Panc1 (cell line): Measurements from ENCODE around the gene PPP1R14B. TPM values are rescaled to one million over a fixed set of nuclear protein-coding genes. Genes with fewer than 3 reads are reported as not detected.

ENCODE experiments used
- ATAC-seq: fragments of 200-7000 bp; cut with Tn5 transposase; 2 replicates; pipeline ENCODE4 v1.9.1; 2020; ENCODE audit warnings: mild to moderate bottlenecking, moderate library complexity
- BruUV-seq: library from RNA; stranded (reverse); fragments of 400-500 nt; replicated peaks from 2 replicates; lab custom pipeline; 2021; lab: Mats Ljungman, UMichigan
- CTCF ChIA-PET: fragments of 300-600 bp; sonication (Branson Sonifier 250); formaldehyde crosslinking; loops from one replicate; lab custom pipeline; 2022; ENCODE audit warnings: antibody characterized with exemption; lab: Charles Lee
- POLR2A ChIA-PET: fragments of 300-600 bp; sonication (Branson Sonifier 250); formaldehyde crosslinking; loops from one replicate; lab custom pipeline; 2022; ENCODE audit warnings: antibody characterized with exemption; lab: Charles Lee
- DNase-seq: peaks from one replicate; pipeline ENCODE4 v3.0.0-alpha.2; 2010; ENCODE audit warnings: low read depth, low spot score
- H3K27ac ChIP-seq: 2 replicates; pipeline ENCODE4 v1.5.1; 2011; ENCODE audit warnings: mild to moderate bottlenecking, low read length, inconsistent platforms
- H3K27me3 ChIP-seq: fragments of 200-500 bp; sonication (Bioruptor generic); 2 replicates; pipeline ENCODE4 v1.6.0; 2014; ENCODE audit warnings: low read length, inconsistent platforms; ENCODE audit not compliant: control insufficient read depth, insufficient read depth
- H3K36me3 ChIP-seq: fragments of 200-500 bp; sonication (Bioruptor generic); 2 replicates; pipeline ENCODE4 v1.5.1; 2014; ENCODE audit warnings: inconsistent platforms, mild to moderate bottlenecking, low read length, moderate library complexity; ENCODE audit not compliant: control insufficient read depth, insufficient read depth
- H3K4me1 ChIP-seq: 2 replicates; pipeline ENCODE4 v1.5.1; 2011; ENCODE audit warnings: inconsistent platforms, mild to moderate bottlenecking, low read length, moderate library complexity; ENCODE audit not compliant: control insufficient read depth, insufficient read depth
- H3K4me3 ChIP-seq, 2 experiments: 2 replicates each; pipeline ENCODE4 v1.5.1; 2011 to 2012; ENCODE audit warnings: low read depth in 2 of 2, low read length in 2 of 2, mild to moderate bottlenecking in 2 of 2, inconsistent platforms in 1 of 2, moderate library complexity in 1 of 2
- H3K9me3 ChIP-seq: fragments of 200-500 bp; sonication (Bioruptor generic); 2 replicates; pipeline ENCODE4 v1.5.1; 2014; ENCODE audit warnings: low read depth, mild to moderate bottlenecking, inconsistent platforms, low read length, moderate library complexity; ENCODE audit not compliant: control insufficient read depth, insufficient read depth
- CTCF ChIP-seq: fragments of 450-650 bp; IDR thresholded peaks from 2 replicates; pipeline ENCODE4 v1.5.1; 2017; ENCODE audit warnings: mild to moderate bottlenecking
- POLR2AphosphoS5 ChIP-seq: IDR thresholded peaks from 2 replicates; pipeline ENCODE4 v1.6.1; 2012; ENCODE audit warnings: mild to moderate bottlenecking, low read depth, low read length, moderate library complexity
- REST ChIP-seq, 2 experiments: IDR thresholded peaks; 2 replicates each; pipeline ENCODE4 v1.6.1; 2011 to 2012; ENCODE audit warnings: low read depth in 2 of 2, control low read depth in 1 of 2, low read length in 1 of 2, mild to moderate bottlenecking in 1 of 2, moderate library complexity in 1 of 2; ENCODE audit not compliant: insufficient read depth in 1 of 2
- SIN3A ChIP-seq: IDR thresholded peaks from 2 replicates; pipeline ENCODE4 v1.6.1; 2012; ENCODE audit warnings: low read depth, mild to moderate bottlenecking, low read length, moderate library complexity, borderline replicate concordance; ENCODE audit not compliant: insufficient read depth
- TCF7L2 ChIP-seq: IDR thresholded peaks from 2 replicates; pipeline ENCODE4 v1.6.1; 2011; ENCODE audit warnings: mild to moderate bottlenecking, low read depth, low read length, inconsistent platforms
- in situ Hi-C: cut with HindIII; loops from 2 replicates; pipeline ENCODE4 v1.10.0; 2016; ENCODE audit warnings: low sequenced_read_pairs, low pct_unique_long_range_greater_than_20kb
- intact Hi-C: fragments of 100-400 bp; cut with micrococcal nuclease; formaldehyde crosslinking; loops from one replicate; pipeline ENCODE4 v1.10.0; 2022; ENCODE audit not compliant: unreplicated experiment
- total RNA-seq: library from RNA; stranded (reverse); gene quantifications from one replicate; pipeline ENCODE4 v1.2.1, GENCODE V29; 2021; ENCODE audit not compliant: unreplicated experiment

Gene PPP1R14B
- total RNA-seq, 1 experiment from 2014 or later, result 261 TPM

- Histone ChIP-seq H3K36me3 (peaks cover 2% of the 10 kb centered on the region), H3K9me3 (no peaks in the 10 kb centered on the region), H3K27me3 (no peaks in the 10 kb centered on the region), H3K4me3 (no peak overlapping the region), H3K4me1 (no peaks in the 10 kb centered on the region; the same call in none of the 2 replicates), H3K27ac (no peak overlapping the region)
- no TSS peak for BruUV-seq
- ATAC-seq (no peak; the same call in 1 of the 2 replicates), DNase-seq (no peak)
- intact Hi-C loops (no loop called here), in situ Hi-C loops (no loop called here)
- no peak for TF ChIP-seq POLR2AphosphoS5
- no peak for TF ChIP-seq CTCF
- TF ChIP-seq REST (IDR thresholded peaks at IDR 0.05; ENCODE audit: insufficient read depth in 1 of 2, low read depth in 2 of 2, low read length in 1 of 2), result no peak
- TF ChIP-seq SIN3A, result no peak
- TF ChIP-seq TCF7L2, result no peak
- POLR2A ChIA-PET, result interaction anchor here (0.5 kb wide), 1 partner anchor 11 kb away, joined by 5 read pairs; no protein-coding TSS in a partner anchor
- CTCF ChIA-PET, result no interaction called here
Measured at GRCh38 chr11:64220798-64221197, 25.9 kb downstream of the PPP1R14B start.

GRCh38 chr11:64220271-64220670 lies 26.5 kb downstream of the PPP1R14B start:
- H3K9me3 ChIP-seq, result no peaks in the 10 kb centered on the region
- H3K4me3 ChIP-seq, result no peak overlapping the region
- in situ Hi-C loops, result no loop called here
- intact Hi-C loops, result no loop called here
- DNase-seq, result no peak
- ChIA-PET POLR2A (interaction anchor here (0.5 kb wide), 1 partner anchor 11 kb away, joined by 5 read pairs; no protein-coding TSS in a partner anchor), CTCF (no interaction called here)
- H3K4me1 ChIP-seq, result no peaks in the 10 kb centered on the region; the same call in none of the 2 replicates
- H3K27ac ChIP-seq, result no peak overlapping the region
- no peaks in the 10 kb centered on the region for H3K27me3 ChIP-seq
- no peak for ATAC-seq
- no TSS peak for BruUV-seq
- TF ChIP-seq TCF7L2, result no peak
- TF ChIP-seq CTCF, result no peak
- no peak for TF ChIP-seq POLR2AphosphoS5
- TF ChIP-seq REST (IDR thresholded peaks at IDR 0.05; ENCODE audit: insufficient read depth in 1 of 2, low read depth in 2 of 2, low read length in 1 of 2), result no peak
- TF ChIP-seq SIN3A, result no peak
- no peaks in the 10 kb centered on the region; the same call in 1 of the 2 replicates for H3K36me3 ChIP-seq
